Measurements from ENCODE around the gene MAP3K7. TPM values are rescaled to one million over a fixed set of nuclear protein-coding genes. Genes with fewer than 3 reads are reported as not detected.

MAP3K7 gene
- total and polyA plus RNA-seq, 2 experiments from 2014 or later = 33.2 to 47.1 TPM

DNA sequence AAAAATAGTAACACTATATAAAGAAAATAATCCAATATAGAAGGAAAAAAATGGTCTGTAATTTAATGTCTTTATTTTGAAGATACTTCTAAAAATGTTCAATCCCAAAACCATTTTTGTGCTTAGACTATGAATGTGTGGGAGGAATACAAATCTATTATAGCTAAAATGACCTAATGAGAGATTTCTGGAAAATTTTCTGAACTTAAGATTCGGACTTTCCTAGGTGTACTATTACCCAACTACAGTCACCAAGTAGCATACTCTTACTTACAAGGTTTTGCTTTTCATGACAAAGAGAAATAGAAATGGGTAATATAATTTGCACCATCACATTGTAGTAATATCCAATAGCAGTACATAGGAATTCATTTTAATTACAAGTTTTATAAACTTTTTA lies 29.9 kb downstream of the MAP3K7 start:
- no peak overlapping the region for H3K4me2 ChIP-seq
- no peaks in the 10 kb centered on the region for H3K9me2 ChIP-seq (ENCODE audit: insufficient read depth)
- no peak overlapping the region for H3K27ac ChIP-seq (ENCODE audit: low read depth)
- no peak overlapping the region for H3K4me3 ChIP-seq
- H3K4me1 Mint-ChIP-seq = no peaks in the 10 kb centered on the region
- H3K36me3 Mint-ChIP-seq (ENCODE audit: low read depth) = peaks cover 60% of the 10 kb centered on the region
- TF ChIP-seq, protein P1, sequence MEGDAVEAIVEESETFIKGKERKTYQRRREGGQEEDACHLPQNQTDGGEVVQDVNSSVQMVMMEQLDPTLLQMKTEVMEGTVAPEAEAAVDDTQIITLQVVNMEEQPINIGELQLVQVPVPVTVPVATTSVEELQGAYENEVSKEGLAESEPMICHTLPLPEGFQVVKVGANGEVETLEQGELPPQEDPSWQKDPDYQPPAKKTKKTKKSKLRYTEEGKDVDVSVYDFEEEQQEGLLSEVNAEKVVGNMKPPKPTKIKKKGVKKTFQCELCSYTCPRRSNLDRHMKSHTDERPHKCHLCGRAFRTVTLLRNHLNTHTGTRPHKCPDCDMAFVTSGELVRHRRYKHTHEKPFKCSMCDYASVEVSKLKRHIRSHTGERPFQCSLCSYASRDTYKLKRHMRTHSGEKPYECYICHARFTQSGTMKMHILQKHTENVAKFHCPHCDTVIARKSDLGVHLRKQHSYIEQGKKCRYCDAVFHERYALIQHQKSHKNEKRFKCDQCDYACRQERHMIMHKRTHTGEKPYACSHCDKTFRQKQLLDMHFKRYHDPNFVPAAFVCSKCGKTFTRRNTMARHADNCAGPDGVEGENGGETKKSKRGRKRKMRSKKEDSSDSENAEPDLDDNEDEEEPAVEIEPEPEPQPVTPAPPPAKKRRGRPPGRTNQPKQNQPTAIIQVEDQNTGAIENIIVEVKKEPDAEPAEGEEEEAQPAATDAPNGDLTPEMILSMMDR (conservative IDR thresholded peaks at IDR 0.05; ENCODE audit: low read depth in 2 of 2) = no peak
- TF ChIP-seq, protein P2, sequence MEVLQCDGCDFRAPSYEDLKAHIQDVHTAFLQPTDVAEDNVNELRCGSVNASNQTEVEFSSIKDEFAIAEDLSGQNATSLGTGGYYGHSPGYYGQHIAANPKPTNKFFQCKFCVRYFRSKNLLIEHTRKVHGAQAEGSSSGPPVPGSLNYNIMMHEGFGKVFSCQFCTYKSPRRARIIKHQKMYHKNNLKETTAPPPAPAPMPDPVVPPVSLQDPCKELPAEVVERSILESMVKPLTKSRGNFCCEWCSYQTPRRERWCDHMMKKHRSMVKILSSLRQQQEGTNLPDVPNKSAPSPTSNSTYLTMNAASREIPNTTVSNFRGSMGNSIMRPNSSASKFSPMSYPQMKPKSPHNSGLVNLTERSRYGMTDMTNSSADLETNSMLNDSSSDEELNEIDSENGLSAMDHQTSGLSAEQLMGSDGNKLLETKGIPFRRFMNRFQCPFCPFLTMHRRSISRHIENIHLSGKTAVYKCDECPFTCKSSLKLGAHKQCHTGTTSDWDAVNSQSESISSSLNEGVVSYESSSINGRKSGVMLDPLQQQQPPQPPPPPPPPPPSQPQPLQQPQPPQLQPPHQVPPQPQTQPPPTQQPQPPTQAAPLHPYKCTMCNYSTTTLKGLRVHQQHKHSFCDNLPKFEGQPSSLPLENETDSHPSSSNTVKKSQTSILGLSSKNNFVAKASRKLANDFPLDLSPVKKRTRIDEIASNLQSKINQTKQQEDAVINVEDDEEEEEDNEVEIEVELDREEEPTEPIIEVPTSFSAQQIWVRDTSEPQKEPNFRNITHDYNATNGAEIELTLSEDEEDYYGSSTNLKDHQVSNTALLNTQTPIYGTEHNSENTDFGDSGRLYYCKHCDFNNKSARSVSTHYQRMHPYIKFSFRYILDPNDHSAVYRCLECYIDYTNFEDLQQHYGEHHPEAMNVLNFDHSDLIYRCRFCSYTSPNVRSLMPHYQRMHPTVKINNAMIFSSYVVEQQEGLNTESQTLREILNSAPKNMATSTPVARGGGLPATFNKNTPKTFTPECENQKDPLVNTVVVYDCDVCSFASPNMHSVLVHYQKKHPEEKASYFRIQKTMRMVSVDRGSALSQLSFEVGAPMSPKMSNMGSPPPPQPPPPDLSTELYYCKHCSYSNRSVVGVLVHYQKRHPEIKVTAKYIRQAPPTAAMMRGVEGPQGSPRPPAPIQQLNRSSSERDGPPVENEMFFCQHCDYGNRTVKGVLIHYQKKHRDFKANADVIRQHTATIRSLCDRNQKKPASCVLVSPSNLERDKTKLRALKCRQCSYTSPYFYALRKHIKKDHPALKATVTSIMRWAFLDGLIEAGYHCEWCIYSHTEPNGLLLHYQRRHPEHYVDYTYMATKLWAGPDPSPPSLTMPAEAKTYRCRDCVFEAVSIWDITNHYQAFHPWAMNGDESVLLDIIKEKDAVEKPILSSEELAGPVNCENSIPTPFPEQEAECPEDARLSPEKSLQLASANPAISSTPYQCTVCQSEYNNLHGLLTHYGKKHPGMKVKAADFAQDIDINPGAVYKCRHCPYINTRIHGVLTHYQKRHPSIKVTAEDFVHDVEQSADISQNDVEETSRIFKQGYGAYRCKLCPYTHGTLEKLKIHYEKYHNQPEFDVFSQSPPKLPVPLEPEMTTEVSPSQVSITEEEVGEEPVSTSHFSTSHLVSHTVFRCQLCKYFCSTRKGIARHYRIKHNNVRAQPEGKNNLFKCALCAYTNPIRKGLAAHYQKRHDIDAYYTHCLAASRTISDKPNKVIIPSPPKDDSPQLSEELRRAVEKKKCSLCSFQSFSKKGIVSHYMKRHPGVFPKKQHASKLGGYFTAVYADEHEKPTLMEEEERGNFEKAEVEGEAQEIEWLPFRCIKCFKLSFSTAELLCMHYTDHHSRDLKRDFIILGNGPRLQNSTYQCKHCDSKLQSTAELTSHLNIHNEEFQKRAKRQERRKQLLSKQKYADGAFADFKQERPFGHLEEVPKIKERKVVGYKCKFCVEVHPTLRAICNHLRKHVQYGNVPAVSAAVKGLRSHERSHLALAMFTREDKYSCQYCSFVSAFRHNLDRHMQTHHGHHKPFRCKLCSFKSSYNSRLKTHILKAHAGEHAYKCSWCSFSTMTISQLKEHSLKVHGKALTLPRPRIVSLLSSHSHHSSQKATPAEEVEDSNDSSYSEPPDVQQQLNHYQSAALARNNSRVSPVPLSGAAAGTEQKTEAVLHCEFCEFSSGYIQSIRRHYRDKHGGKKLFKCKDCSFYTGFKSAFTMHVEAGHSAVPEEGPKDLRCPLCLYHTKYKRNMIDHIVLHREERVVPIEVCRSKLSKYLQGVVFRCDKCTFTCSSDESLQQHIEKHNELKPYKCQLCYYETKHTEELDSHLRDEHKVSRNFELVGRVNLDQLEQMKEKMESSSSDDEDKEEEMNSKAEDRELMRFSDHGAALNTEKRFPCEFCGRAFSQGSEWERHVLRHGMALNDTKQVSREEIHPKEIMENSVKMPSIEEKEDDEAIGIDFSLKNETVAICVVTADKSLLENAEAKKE (CRISPR knock-in tag; IDR thresholded peaks at IDR 0.05) = no peak
- no peak for TF ChIP-seq NANOG (IDR thresholded peaks at IDR 0.05; ENCODE audit: borderline replicate concordance)
- no peak for TF ChIP-seq ZNF114 (CRISPR knock-in tag; IDR thresholded peaks at IDR 0.05)
- no peak for TF ChIP-seq CREB1 (CRISPR knock-in tag; IDR thresholded peaks at IDR 0.05; ENCODE audit: low read depth)
- H3K4me1 ChIP-seq (ENCODE audit: insufficient read depth) = no peaks in the 10 kb centered on the region
- H3K27me3 ChIP-seq (ENCODE audit: insufficient read depth) = no peaks in the 10 kb centered on the region
- no peak overlapping the region for H3K4me3 Mint-ChIP-seq
- H3K79me2 ChIP-seq (replicated peaks; ENCODE audit: insufficient read depth) = 0 out of 2 replicates have a peak, but pooled peaks cover 7% of the 10 kb centered on the region
- DNase-seq (ENCODE audit: low spot score) = no peak
- no peaks in the 10 kb centered on the region for H3K27me3 Mint-ChIP-seq (ENCODE audit: insufficient read depth, low read depth, poor library complexity)
- no peaks in the 10 kb centered on the region for H3F3A ChIP-seq (replicated peaks; ENCODE audit: low read depth)
- H3K27ac Mint-ChIP-seq = no peak overlapping the region
- H4K20me1 ChIP-seq (replicated peaks; ENCODE audit: insufficient read depth) = no peaks in the 10 kb centered on the region; the same call in none of the 2 replicates
- peaks cover 3% of the 10 kb centered on the region for H3K9me3 Mint-ChIP-seq
- H2AFZ ChIP-seq = no peak overlapping the region
- ATAC-seq = no peak
- H3K36me3 ChIP-seq (ENCODE audit: insufficient read depth) = peaks cover 46% of the 10 kb centered on the region; the same call in 1 of the 2 replicates

Measured in GM23338 (cell line).